Stimulated activated naive CD8-positive, alpha-beta T cell treated with anti-CD3 and anti-CD28 coated beads, Interleukin-15, amount 100 ng/mL, for 72 hours (primary cell): ENCODE data around the gene ANKS1B.
"Not testable (repeated sequence)": the region's sequence is repeated elsewhere in the genome, so short reads cannot be mapped to it uniquely, and the experiment has no call there.

ENCODE experiments used
- ATAC-seq: fragments of 150-1000 bp; cut with Tn5 transposase; 2 replicates; pipeline ENCODE4 v1.10.0; 2021; ENCODE audit warnings: mild to moderate bottlenecking, moderate library complexity
- DNase-seq, 2 donors: peaks; one replicate each; pipeline ENCODE4 v3.0.0; 2021 to 2022
- H3K27ac Mint-ChIP-seq, 2 donors: one replicate each; pipeline ENCODE4 v1.8.0; 2022; ENCODE audit warnings: mild to moderate bottlenecking in 2 of 2, mixed read lengths in 2 of 2, moderate library complexity in 2 of 2
- H3K27me3 Mint-ChIP-seq: one replicate; pipeline ENCODE4 v1.8.0; 2022; ENCODE audit warnings: mixed read lengths
- H3K4me1 Mint-ChIP-seq: one replicate; pipeline ENCODE4 v1.8.0; 2022; ENCODE audit warnings: mild to moderate bottlenecking, mixed read lengths
- H3K4me3 Mint-ChIP-seq, 2 donors: one replicate each; pipeline ENCODE4 v1.8.0; 2022; ENCODE audit warnings: mild to moderate bottlenecking in 2 of 2, mixed read lengths in 2 of 2, moderate library complexity in 1 of 2
- H3K9me3 Mint-ChIP-seq, 2 donors: one replicate each; pipeline ENCODE4 v1.8.0; 2022; ENCODE audit warnings: mixed read lengths in 2 of 2

ANKS1B gene

GRCh38 chr12:98957135-98957534, 1027.6 kb downstream of the ANKS1B start:
- H3K4me3 Mint-ChIP-seq, H3K27me3 Mint-ChIP-seq, DNase-seq, H3K4me1 Mint-ChIP-seq, ATAC-seq, H3K27ac Mint-ChIP-seq: not testable (repeated sequence)
- peaks cover 12 to 13% of the 10 kb centered on the region in 2 donors for H3K9me3 Mint-ChIP-seq

GRCh38 chr12:98955284-98955683, 1029.5 kb downstream of the ANKS1B start:
- no peak overlapping the region for H3K4me3 Mint-ChIP-seq
- DNase-seq = no peak
- H3K27ac Mint-ChIP-seq = no peak overlapping the region
- H3K9me3 Mint-ChIP-seq = peaks cover 5 to 10% of the 10 kb centered on the region in 2 donors
- peaks cover 6% of the 10 kb centered on the region for H3K27me3 Mint-ChIP-seq
- ATAC-seq = no peak
- no peaks in the 10 kb centered on the region for H3K4me1 Mint-ChIP-seq

GRCh38 chr12:98954506-98954905, 1030.2 kb downstream of the ANKS1B start:
- H3K4me3 Mint-ChIP-seq = no peak overlapping the region
- H3K27ac Mint-ChIP-seq = no peak overlapping the region
- ATAC-seq (no peak), DNase-seq (no peak)
- no peaks in the 10 kb centered on the region for H3K4me1 Mint-ChIP-seq
- peaks cover 6% of the 10 kb centered on the region for H3K27me3 Mint-ChIP-seq
- peaks cover 0 to 2% of the 10 kb centered on the region in 2 donors for H3K9me3 Mint-ChIP-seq

GRCh38 chr12:98951406-98951805, 1033.3 kb downstream of the ANKS1B start:
- ATAC-seq (no peak), DNase-seq (no peak)
- Mint-ChIP-seq H3K4me3 (no peak overlapping the region), H3K27me3 (peaks cover 6% of the 10 kb centered on the region), H3K4me1 (no peaks in the 10 kb centered on the region), H3K27ac (no peak overlapping the region), H3K9me3 (no peaks in the 10 kb centered on the region)

GRCh38 chr12:98948343-98948949, 1036.3 kb downstream of the ANKS1B start:
- H3K27me3 Mint-ChIP-seq = peaks cover 6% of the 10 kb centered on the region

GRCh38 chr12:98945864-98946263, 1038.9 kb downstream of the ANKS1B start:
- Mint-ChIP-seq H3K4me3 (no peak overlapping the region), H3K27me3 (no peaks in the 10 kb centered on the region), H3K27ac (no peak overlapping the region), H3K4me1 (no peaks in the 10 kb centered on the region), H3K9me3 (no peaks in the 10 kb centered on the region)
- DNase-seq (no peak), ATAC-seq (no peak)

More at GRCh38 chr12:98948343-98948949, 1036.3 kb downstream of the ANKS1B start:
- no peak overlapping the region for H3K4me3 Mint-ChIP-seq
- H3K4me1 Mint-ChIP-seq = no peaks in the 10 kb centered on the region
- no peaks in the 10 kb centered on the region for H3K9me3 Mint-ChIP-seq
- no peak for DNase-seq
- ATAC-seq = no peak
- H3K27ac Mint-ChIP-seq = no peak overlapping the region

GRCh38 chr12:98939926-98940325, 1044.8 kb downstream of the ANKS1B start:
- no peaks in the 10 kb centered on the region for H3K27me3 Mint-ChIP-seq
- H3K27ac Mint-ChIP-seq = no peak overlapping the region

GRCh38 chr12:98939350-98939749, 1045.4 kb downstream of the ANKS1B start:
- no peak overlapping the region for H3K4me3 Mint-ChIP-seq
- no peaks in the 10 kb centered on the region for H3K27me3 Mint-ChIP-seq
- H3K4me1 Mint-ChIP-seq = no peaks in the 10 kb centered on the region
- DNase-seq (no peak), ATAC-seq (no peak)
- no peak overlapping the region for H3K27ac Mint-ChIP-seq
- peaks cover 0 to 5% of the 10 kb centered on the region in 2 donors for H3K9me3 Mint-ChIP-seq

More at GRCh38 chr12:98939926-98940325, 1044.8 kb downstream of the ANKS1B start:
- H3K9me3 Mint-ChIP-seq = peaks cover 0 to 5% of the 10 kb centered on the region in 2 donors
- DNase-seq = no peak
- no peaks in the 10 kb centered on the region for H3K4me1 Mint-ChIP-seq
- ATAC-seq = no peak
- no peak overlapping the region for H3K4me3 Mint-ChIP-seq

GRCh38 chr12:98935847-98936246, 1048.9 kb downstream of the ANKS1B start:
- Mint-ChIP-seq H3K27me3 (no peaks in the 10 kb centered on the region), H3K4me1 (no peaks in the 10 kb centered on the region), H3K9me3 (peaks cover 0 to 5% of the 10 kb centered on the region in 2 donors), H3K27ac (no peak overlapping the region), H3K4me3 (no peak overlapping the region)
- ATAC-seq (no peak), DNase-seq (no peak)

GRCh38 chr12:98922871-98923270, 1061.9 kb downstream of the ANKS1B start:
- no peak for DNase-seq
- no peaks in the 10 kb centered on the region for H3K4me1 Mint-ChIP-seq
- ATAC-seq = no peak
- H3K27ac Mint-ChIP-seq = no peak overlapping the region
- H3K27me3 Mint-ChIP-seq = peaks cover 26% of the 10 kb centered on the region
- no peak overlapping the region for H3K4me3 Mint-ChIP-seq
- H3K9me3 Mint-ChIP-seq = no peaks in the 10 kb centered on the region

GRCh38 chr12:98918176-98918863, 1066.4 kb downstream of the ANKS1B start:
- Mint-ChIP-seq H3K9me3 (no peaks in the 10 kb centered on the region), H3K4me1 (no peaks in the 10 kb centered on the region), H3K4me3 (no peak overlapping the region), H3K27ac (no peak overlapping the region), H3K27me3 (peaks cover 4% of the 10 kb centered on the region)
- no peak for DNase-seq
- no peak for ATAC-seq

GRCh38 chr12:98916106-98916505, 1068.6 kb downstream of the ANKS1B start:
- no peak overlapping the region for H3K4me3 Mint-ChIP-seq
- H3K9me3 Mint-ChIP-seq = no peaks in the 10 kb centered on the region
- no peaks in the 10 kb centered on the region for H3K27me3 Mint-ChIP-seq
- ATAC-seq (no peak), DNase-seq (no peak)
- H3K4me1 Mint-ChIP-seq = no peaks in the 10 kb centered on the region
- no peak overlapping the region for H3K27ac Mint-ChIP-seq

GRCh38 chr12:98912401-98912974, 1072.2 kb downstream of the ANKS1B start:
- Mint-ChIP-seq H3K4me1 (no peaks in the 10 kb centered on the region), H3K9me3 (no peaks in the 10 kb centered on the region), H3K27me3 (no peaks in the 10 kb centered on the region), H3K27ac (no peak overlapping the region), H3K4me3 (no peak overlapping the region)
- no peak for ATAC-seq
- DNase-seq = no peak

- Mint-ChIP-seq H3K9me3 (no peaks in the 10 kb centered on the region), H3K4me1 (no peaks in the 10 kb centered on the region), H3K4me3 (no peak overlapping the region), H3K27me3 (no peaks in the 10 kb centered on the region), H3K27ac (no peak overlapping the region)
- ATAC-seq (no peak), DNase-seq (no peak)
Observed at GRCh38 chr12:98911396-98911795, 1073.3 kb downstream of the ANKS1B start.

- Mint-ChIP-seq H3K9me3 (no peaks in the 10 kb centered on the region), H3K27me3 (no peaks in the 10 kb centered on the region)
- no peak for ATAC-seq
Observed at GRCh38 chr12:98909746-98910145, 1075.0 kb downstream of the ANKS1B start.

GRCh38 chr12:98908866-98909265, 1075.9 kb downstream of the ANKS1B start:
- ATAC-seq (no peak), DNase-seq (no peak)
- no peaks in the 10 kb centered on the region for H3K27me3 Mint-ChIP-seq
- no peak overlapping the region for H3K27ac Mint-ChIP-seq
- no peak overlapping the region for H3K4me3 Mint-ChIP-seq
- no peaks in the 10 kb centered on the region for H3K4me1 Mint-ChIP-seq
- H3K9me3 Mint-ChIP-seq = no peaks in the 10 kb centered on the region

More at GRCh38 chr12:98909746-98910145, 1075.0 kb downstream of the ANKS1B start:
- no peak overlapping the region for H3K27ac Mint-ChIP-seq
- H3K4me3 Mint-ChIP-seq = no peak overlapping the region
- DNase-seq = no peak
- H3K4me1 Mint-ChIP-seq = no peaks in the 10 kb centered on the region
